Measurements from ENCODE around the gene MPC1.

GRCh38 chr6:166417285-166417691 lies 34.5 kb upstream of the MPC1 start:
- TF ChIP-seq CTCF (IDR thresholded peaks at IDR 0.05; ENCODE audit: extremely low read depth in 1 of 2, insufficient read depth in 1 of 2, low read depth in 1 of 2, low read length in 2 of 2), result no peak
- TF ChIP-seq JUN (IDR thresholded peaks at IDR 0.05; ENCODE audit: borderline replicate concordance, insufficient read depth, insufficient read length, low read depth), result no peak
- no peak for TF ChIP-seq MAX (IDR thresholded peaks at IDR 0.05; ENCODE audit: insufficient read depth, insufficient read length)
